ENCODE measurements around the gene TTC9B. TPM values are rescaled to one million over a fixed set of nuclear protein-coding genes. Genes with fewer than 3 reads are reported as not detected.

Gene TTC9B
- total RNA-seq, 3 donors from 2014 or later = 2.0 TPM; not detected in 2

DNA sequence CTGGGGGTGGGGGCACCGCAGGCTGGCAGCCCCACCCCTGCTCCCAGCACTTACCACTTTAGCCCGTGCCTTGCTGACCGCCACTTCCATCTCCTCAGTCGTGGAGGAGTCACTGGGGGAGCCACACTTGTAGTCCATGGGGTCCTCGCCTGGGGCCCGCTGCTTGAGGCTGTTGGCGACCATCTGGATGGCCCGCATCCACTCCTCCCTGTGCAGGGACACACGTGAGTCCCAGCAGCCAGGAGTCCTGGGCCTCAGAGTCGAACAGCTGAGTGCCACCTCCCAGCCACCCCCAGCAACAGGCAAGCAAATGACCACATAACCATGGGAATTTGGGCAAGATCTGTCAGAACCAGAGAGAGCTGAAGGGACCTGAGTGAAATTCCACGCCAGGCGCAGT is 24.3 kb upstream of the TTC9B start:
- Histone ChIP-seq H3K4me1 (ENCODE audit: low read depth) (no peaks in the 10 kb centered on the region), H3K9me3 (no peaks in the 10 kb centered on the region), H3K4me3 (no peak overlapping the region), H3K36me3 (ENCODE audit: low read depth) (no peaks in the 10 kb centered on the region)
- intact Hi-C loops (cut with DNase I, micrococcal nuclease) = no loop called here
- ATAC-seq (no peak), DNase-seq (no peak)
- TF ChIP-seq, protein P1, sequence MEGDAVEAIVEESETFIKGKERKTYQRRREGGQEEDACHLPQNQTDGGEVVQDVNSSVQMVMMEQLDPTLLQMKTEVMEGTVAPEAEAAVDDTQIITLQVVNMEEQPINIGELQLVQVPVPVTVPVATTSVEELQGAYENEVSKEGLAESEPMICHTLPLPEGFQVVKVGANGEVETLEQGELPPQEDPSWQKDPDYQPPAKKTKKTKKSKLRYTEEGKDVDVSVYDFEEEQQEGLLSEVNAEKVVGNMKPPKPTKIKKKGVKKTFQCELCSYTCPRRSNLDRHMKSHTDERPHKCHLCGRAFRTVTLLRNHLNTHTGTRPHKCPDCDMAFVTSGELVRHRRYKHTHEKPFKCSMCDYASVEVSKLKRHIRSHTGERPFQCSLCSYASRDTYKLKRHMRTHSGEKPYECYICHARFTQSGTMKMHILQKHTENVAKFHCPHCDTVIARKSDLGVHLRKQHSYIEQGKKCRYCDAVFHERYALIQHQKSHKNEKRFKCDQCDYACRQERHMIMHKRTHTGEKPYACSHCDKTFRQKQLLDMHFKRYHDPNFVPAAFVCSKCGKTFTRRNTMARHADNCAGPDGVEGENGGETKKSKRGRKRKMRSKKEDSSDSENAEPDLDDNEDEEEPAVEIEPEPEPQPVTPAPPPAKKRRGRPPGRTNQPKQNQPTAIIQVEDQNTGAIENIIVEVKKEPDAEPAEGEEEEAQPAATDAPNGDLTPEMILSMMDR (IDR thresholded peaks at IDR 0.05) = no peak

DNA sequence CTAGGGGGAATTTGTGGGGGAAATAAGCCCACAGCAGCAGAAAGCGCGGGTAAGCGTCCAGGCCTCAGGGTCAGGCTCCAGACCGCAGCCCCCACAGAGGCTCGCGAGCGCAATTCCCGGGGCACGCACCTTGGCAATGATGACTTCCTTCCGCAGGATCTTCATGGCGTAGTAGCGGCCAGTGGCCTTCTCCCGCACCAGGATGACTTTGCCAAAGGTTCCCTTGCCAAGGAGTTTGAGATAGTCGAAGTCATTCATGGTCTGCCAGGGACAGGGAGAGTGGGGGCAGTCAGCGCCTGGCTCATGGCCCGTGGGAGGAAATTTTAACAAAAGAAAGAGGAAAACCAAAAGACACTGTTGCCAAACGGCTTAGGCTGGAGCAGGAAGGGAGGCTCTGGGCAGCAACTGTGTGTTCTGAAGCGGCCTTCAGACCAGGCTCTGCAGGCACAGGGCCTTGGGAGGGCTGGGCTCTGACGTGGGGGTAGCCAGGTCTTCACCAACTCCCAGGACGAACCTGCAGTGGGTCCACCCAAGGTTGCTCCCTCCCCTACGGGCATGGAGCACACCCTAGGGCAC is 23.7 kb upstream of the TTC9B start:
- no peaks in the 10 kb centered on the region for H3K4me1 ChIP-seq (ENCODE audit: low read depth)
- H3K9me3 ChIP-seq = no peaks in the 10 kb centered on the region
- TF ChIP-seq, protein P1 (IDR thresholded peaks at IDR 0.05) = no peak
- ATAC-seq (no peak), DNase-seq (no peak)
- peaks cover 2% of the 10 kb centered on the region for H3K36me3 ChIP-seq (ENCODE audit: low read depth)
- H3K4me3 ChIP-seq = no peak overlapping the region
- intact Hi-C loops (cut with DNase I, micrococcal nuclease) = no loop called here

DNA sequence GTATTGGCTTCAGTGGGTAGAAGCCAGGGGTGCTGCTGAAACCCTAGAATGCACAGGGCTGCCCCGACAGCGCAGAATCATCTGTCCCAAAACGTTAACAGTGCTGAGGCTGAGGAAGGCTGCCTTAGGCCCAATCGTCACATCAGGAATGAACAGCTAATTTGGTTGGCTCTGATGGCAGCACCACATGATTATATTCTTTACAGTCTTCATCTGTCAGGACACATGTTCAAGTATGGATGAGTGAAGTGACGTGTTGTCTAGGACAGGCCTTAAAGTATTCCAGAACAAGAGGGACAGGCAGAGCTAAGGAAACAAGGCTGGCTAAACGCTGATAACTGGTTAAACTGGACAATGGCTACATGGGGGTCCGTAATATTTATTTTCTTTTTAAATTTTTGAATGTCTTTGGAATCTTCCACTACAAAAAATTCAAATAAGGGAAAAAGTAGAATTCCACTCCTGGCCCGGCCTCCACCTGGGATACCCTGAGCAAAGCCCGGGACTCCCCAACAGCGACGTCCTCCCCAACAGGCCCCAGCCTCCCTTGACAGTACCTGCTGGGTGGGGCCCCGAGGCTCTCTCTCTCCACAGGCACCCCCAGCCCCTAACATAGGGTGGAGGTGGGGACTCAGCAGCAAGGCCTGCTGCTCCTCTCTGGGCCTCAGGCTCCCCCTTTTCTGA is 23.1 kb upstream of the TTC9B start:
- Histone ChIP-seq H3K4me3 (no peak overlapping the region), H3K4me1 (ENCODE audit: low read depth) (no peaks in the 10 kb centered on the region), H3K36me3 (ENCODE audit: low read depth) (peaks cover 6% of the 10 kb centered on the region), H3K9me3 (no peaks in the 10 kb centered on the region)
- no peak for DNase-seq
- intact Hi-C loops (cut with DNase I, micrococcal nuclease) = no loop called here
- TF ChIP-seq, protein P1 (IDR thresholded peaks at IDR 0.05) = no peak
- ATAC-seq = no peak

DNA sequence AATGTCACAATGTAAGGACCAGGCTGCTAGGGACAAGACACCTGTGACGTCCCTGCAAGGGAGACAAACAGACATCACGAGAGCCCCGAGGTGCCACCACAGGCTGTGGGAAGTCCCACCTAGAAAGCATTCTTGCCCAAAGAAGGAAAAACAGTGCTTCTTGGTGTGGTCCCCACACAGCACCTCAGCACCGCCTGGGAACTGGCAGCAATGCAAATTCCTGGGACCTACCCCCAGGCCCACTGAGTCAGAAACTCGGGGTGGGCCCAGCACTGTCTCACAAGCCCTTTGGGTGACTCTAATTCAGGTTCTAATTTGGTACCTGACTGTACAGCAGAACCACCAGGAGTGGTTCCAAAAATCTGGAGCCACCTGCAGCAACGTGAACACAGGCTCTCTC is 22.1 kb upstream of the TTC9B start:
- TF ChIP-seq, protein P1 (IDR thresholded peaks at IDR 0.05) = no peak
- Histone ChIP-seq H3K4me1 (ENCODE audit: low read depth) (no peaks in the 10 kb centered on the region), H3K36me3 (ENCODE audit: low read depth) (peaks cover 12% of the 10 kb centered on the region), H3K9me3 (no peaks in the 10 kb centered on the region), H3K4me3 (no peak overlapping the region)
- intact Hi-C loops (cut with DNase I, micrococcal nuclease) = no loop called here
- DNase-seq (no peak), ATAC-seq (no peak)

DNA sequence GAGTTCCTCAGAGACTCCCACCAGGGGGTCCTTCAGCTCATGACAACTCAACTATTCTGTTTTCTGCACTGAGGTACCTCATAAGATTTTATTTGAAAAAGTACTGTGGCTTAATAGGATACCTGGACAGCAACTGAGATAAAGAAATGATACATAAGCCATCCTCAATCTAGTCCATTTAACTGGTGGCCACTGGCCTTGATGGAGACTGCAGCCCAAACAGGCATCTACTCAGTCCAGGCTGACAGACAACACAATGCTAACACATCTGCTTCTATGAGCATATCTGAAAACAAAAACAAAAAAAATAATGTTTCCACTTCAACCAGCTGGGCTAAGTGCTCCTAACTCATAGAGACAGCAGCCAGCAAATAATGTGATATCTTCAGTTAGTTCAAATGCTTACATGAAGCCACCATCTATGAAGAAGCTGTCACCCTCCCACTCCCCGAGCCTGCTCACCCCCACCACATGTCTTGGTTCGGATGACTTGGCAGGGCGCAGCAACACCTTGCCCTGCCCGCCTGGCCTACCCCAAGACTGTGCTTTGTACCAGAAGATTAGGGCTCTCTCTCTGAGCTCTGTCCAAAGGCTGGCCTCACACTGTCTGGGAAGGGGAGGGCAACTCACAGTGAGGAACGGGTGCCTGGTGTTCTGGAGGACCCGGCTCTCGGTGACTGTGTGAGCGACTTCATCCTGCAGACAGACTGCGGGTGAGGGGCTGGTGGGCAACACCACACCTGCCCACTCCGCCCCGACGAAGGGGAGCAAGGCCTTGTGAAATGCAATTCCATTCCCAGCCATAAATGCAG is 21.4 kb upstream of the TTC9B start:
- no peak for ATAC-seq
- intact Hi-C loops (cut with DNase I, micrococcal nuclease) = no loop called here
- Histone ChIP-seq H3K36me3 (ENCODE audit: low read depth) (peaks cover 12% of the 10 kb centered on the region), H3K4me1 (ENCODE audit: low read depth) (no peaks in the 10 kb centered on the region), H3K9me3 (no peaks in the 10 kb centered on the region), H3K4me3 (no peak overlapping the region)
- TF ChIP-seq, protein P1 (IDR thresholded peaks at IDR 0.05) = no peak
- no peak for DNase-seq

Data from mucosa of descending colon (tissue), 3 donors.